Measurements from ENCODE around the gene MIPOL1. TPM values are rescaled to one million over a fixed set of nuclear protein-coding genes. Genes with fewer than 3 reads are reported as not detected.

The MIPOL1 gene
- total and polyA plus RNA-seq, 3 donors from 2014 or later = 9.0 to 38.8 (median 31.6) TPM

GRCh38 chr14:37599507-37600368 is 402.0 kb downstream of the MIPOL1 start:
- H3K27me3 ChIP-seq = peaks cover 10% of the 10 kb centered on the region

DNA sequence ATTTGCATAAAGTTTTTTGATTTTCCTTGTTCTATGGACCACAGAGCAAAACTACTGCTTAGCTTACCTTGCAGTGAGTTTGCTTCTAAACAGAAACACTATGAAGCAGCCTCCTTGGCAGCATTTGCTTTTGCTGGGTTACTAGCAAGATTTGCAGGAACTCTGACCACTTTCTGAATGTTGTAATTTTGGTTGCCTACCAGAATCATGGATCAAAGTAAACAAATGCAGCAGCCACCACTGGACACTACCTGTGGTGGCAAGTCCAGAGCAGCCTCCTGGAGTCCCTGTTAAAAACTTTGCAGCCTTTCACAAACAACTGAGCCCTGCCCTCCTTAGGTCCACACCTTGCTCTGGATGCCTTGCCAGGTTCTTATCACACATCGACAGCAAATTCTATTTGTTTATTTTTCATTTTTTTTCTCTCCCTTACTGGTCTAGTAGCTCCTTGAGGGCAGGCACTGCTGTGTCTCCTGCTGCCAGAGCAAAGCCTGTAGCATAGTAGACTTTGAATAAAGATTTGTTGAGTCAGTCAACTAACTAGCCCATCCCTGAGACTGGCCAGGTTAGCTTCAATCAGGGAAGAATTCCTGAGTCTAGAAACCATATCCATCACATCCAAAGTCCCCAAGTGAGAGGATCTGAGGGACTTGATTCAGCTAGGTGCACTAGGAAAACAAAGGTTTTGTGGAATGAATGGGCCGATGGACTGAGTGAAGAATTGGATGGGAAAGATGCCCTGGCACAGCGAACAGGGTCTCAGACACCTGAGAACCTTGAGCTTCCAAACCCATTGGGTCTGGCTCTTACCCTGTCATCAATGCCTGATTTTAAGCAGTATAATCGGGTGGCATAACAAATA is 403.4 kb downstream of the MIPOL1 start:
- no peak overlapping the region for H3K27ac ChIP-seq

More at GRCh38 chr14:37599507-37600368, 402.0 kb downstream of the MIPOL1 start:
- DNase-seq = no peak
- Histone ChIP-seq H3K4me3 (peak overlapping the region in 1 of 2 donors; percentile 7), H3K9me3 (no peaks in the 10 kb centered on the region), H3K36me3 (ENCODE audit: low read depth, missing control alignments) (no peaks in the 10 kb centered on the region), H3K27ac (no peak overlapping the region), H3K4me1 (peaks cover 15% of the 10 kb centered on the region)
- WGBS, 2 donors = 2 to 5% methylated on average over 37 to 57 of the region's 57 CpGs
- TF ChIP-seq CTCF (IDR thresholded peaks at IDR 0.05) = no peak
- no peak for TF ChIP-seq POLR2A (IDR thresholded peaks at IDR 0.05)
- intact Hi-C loops (cut with DNase I; ENCODE audit: low total_unique reads) = loop anchor here (10.0 kb wide), 1 partner anchor 345 kb away; no protein-coding TSS in a partner anchor

DNA sequence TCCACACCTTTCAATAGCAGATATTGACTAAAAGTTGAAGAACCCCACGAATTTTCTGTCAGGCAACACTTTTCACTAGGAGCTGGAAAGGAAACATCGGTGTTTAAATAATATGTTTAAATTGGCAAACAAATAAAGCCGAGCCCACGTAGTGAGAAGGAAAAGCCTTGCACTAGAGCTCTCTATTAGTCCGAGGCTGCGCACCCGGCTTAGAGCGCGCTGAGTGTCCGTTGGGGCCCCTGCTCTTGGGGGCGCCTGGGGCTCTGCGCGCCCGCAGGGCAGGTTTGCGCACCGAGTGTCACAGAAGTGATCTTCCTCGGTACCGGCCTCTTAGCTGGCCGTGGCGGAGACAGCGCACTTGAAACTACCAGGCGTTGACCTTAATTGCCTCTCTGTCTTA is 404.1 kb downstream of the MIPOL1 start:
- Histone ChIP-seq H3K4me3 (no peak overlapping the region), H3K36me3 (ENCODE audit: low read depth, missing control alignments) (no peaks in the 10 kb centered on the region), H3K4me1 (peaks cover 7% of the 10 kb centered on the region), H3K27ac (no peak overlapping the region), H3K9me3 (no peaks in the 10 kb centered on the region), H3K27me3 (peaks cover 10% of the 10 kb centered on the region)
- WGBS, 2 donors = 6 to 7% methylated on average over 22 of the region's 22 CpGs
- TF ChIP-seq POLR2A (IDR thresholded peaks at IDR 0.05) (no peak), CTCF (IDR thresholded peaks at IDR 0.05) (no peak)
- intact Hi-C loops (cut with DNase I; ENCODE audit: low total_unique reads) = no loop called here
- no peak for DNase-seq

More for the DNA sequence above, 403.4 kb downstream of the MIPOL1 start:
- H3K4me1 ChIP-seq = peaks cover 8% of the 10 kb centered on the region
- WGBS, 2 donors = 33 to 56% methylated on average over 4 of the region's 4 CpGs
- H3K4me3 ChIP-seq = no peak overlapping the region
- H3K27me3 ChIP-seq = peaks cover 10% of the 10 kb centered on the region
- no peak for DNase-seq
- intact Hi-C loops (cut with DNase I; ENCODE audit: low total_unique reads) = no loop called here
- no peaks in the 10 kb centered on the region for H3K36me3 ChIP-seq (ENCODE audit: low read depth, missing control alignments)
- TF ChIP-seq CTCF (IDR thresholded peaks at IDR 0.05) = no peak
- TF ChIP-seq POLR2A (IDR thresholded peaks at IDR 0.05) = no peak
- H3K9me3 ChIP-seq = no peaks in the 10 kb centered on the region

Small RNA genes within 50 kb of the gene (small RNA-seq; reads per million reads assigned to genes)
- 0 reads per million in 2 donors for gene RNU6-273P
- 0 reads per million in 2 donors for gene RNU6-886P

Other genes starting within 250 kb of the MIPOL1 start
- gene SLC25A21, start 25.3 kb upstream of the MIPOL1 start, total RNA-seq = 10 to 100 TPM; 13.6 to 16.0 TPM
- 4.4 TPM for gene SLC25A21, start 25.3 kb upstream of the MIPOL1 start, polyA plus RNA-seq (ENCODE audit: insufficient read depth, low read depth, low replicate concordance)